ENCODE data around the gene GPATCH1.
A peak's percentile ranks its signal among the peaks of the same experiment; 100 is the strongest.

The GPATCH1 gene

DNA sequence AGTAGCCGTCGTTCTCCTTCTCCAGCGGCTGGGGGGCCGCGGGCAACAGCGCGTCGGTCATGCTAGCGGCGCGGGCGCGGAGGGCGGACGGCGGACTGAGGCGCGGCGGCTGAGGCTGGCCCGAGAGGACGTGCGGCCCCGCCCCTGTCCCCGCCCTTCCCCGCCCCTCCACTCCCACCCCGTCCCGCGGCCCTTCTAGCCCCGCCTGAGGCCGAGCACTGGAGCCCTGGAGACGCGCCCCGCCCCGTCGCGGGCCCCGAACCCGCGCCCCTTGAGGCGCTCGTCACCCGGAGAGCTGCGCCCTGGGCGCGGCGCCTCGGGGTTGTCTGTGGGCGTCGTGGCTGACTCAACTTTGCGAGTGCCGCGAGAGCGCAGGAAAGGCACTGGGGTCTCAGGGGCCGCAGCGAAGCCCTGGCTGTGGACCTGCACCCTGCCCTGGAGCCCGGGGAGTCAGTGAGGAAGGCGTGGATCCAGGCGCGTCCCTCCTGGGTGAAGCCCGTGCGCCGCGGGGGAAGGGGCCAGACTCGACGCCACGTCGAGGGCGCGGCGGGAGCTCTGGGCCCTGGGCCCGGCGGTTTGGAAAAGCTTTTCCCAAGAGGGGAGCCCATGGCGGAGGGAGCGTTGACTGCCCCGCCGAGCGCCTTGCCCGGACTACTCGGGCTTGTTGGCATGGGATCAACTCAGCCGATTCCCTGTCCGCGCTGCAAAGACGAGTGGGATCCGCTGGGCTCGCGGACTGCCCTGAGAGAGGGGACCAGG, 16.0 kb upstream of the GPATCH1 start, which contains the start of gene RHPN2:
Gene RHPN2 (minus strand): TSS at position 97 of the 759 bp plus-strand sequence. CDS start 36 bp downstream, at position 61.
- peak; percentile 81 for DNase-seq

DNA sequence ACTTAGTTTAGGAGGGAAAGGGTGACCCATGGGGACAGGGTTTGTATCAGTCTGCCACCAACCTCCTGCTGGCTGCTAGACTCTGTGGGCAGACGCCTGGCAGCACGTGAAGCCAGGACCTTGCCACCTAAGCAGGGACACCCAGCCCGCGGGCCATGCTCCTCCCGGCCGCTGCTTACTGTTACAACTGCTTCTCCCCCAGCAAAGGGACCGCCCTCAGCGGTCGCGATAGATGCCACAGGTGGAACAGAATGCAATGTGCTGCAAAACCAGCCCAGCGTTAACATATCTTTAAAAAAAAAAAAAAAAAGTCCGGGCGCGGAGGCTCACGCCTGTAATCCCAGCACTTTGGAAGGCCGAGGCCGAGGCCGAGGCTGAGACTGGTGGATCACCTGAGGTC, 14.4 kb upstream of the GPATCH1 start:
- DNase-seq, result no peak

DNA sequence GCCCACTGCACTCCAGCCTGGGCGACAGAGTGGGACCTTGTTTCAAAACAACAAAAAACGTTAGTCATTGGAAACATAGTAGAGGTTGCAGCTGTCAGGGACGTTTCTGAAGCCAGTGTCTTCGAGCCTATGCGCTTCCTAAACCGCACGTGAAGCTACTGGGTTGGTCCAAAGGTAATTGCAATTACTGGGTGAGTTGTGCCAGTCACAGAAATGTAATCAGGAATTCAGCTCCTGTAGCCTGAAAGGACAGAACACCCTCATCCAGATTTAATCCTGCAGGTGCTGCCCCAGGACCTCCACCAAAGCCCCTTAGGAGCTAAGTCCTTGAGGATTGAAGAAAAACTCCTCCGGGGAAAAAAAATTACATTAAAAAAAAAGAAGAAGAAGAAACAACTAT, 13.9 kb upstream of the GPATCH1 start:
- no peak for DNase-seq

DNA sequence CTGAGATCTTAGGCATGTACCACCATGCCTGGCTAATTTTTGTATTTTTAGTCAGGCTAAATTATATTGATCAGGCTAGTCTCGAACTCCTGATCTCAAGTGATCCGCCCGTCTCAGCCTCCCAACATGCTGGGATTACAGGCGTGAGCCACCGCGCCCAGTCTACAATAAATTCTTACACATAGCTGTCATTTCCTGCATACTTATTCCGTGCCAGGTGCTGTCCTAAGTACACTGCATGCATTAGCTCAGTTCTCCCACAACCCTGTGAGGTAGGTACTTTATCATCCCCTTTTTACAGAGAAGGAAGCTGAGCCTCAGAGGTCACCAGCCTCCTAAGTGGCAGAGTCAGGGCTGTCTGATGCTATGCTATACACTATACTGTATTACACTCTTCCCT, 9.1 kb upstream of the GPATCH1 start:
- DNase-seq, result no peak

DNA sequence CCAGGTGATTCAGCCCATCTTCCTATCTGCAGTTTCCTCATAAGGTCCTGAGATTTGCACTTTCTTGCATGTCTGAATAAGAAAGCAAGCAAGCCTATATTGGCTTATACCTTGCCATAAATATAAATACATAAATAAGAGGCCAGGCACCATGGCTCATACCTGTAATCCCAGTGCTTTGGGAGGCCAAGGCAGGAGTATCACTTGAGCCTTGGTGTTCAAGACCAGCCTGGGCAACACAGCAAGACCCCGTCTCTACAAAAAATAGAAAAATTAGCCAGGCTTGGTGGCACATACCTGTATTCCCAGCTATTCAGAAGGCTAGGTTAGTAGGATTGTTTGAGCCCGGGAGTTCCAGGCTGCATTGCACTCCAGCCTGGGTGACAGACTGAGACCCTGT, 5.5 kb upstream of the GPATCH1 start:
- no peak for DNase-seq

DNA sequence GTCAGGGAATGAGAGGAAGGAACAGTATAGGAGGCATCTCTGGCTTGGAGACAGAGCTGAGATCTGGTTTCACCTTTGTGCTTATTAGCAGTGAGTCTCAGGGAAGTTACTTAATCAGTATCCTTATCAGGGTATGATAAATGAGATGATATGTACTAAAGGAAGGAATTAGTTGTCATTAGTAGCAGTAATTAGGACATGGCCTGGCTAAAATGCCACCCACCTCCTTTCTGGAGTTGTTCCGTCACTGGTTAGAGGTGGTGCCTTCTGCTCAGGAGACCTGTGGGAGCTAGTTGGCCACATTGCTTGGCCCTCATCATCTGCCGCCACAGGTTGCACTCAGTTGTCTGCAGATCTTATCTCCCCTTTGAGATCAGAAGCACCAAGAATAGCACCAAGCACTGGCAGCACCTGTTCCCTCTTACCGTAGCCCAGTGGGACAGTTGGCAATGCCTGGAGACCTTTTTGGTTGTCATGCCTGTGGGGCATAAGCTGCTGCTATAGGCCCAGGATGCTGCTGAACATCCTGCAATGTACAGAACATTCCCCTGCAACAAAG, 4.7 kb downstream of the GPATCH1 start:
- DNase-seq, result no peak

DNA sequence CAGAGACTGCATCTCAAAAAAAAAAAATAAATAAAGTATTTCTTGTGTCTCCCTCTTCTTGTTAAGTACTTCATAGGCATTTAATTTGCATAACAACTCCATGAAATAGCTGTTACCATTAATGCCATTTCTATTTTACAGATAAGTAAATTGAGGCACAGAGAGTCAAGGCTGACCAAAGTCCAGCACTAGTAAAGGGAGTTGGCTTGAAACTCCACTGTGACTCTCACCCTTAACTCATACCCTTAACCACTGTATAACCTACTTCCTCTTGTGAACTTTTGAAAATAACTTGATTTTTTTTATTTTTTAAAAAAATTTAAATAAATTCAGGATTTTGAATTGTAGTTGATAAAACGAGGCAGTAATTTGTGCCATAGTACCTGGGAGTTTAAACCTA, 6.0 kb downstream of the GPATCH1 start:
- no peak for DNase-seq

DNA sequence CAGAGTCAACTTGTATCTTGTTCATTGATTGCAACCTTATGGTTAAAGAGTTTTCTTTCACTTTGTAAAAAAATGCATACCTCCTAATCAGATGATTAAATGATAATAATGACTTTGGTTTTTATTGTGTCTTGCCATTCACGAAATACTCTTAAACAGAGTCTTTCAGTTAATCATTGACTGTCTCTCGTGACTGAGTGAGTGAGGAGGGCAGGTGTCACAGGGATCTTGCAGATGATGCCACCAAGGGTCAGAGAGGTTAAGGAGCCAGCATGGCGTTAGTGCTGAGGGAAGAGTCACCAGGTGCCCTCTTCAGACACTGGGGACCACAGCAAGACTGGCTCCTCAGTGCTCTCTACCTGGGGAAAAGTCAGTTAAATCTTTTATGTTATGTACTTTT, 8.0 kb downstream of the GPATCH1 start:
- no peak for DNase-seq

DNA sequence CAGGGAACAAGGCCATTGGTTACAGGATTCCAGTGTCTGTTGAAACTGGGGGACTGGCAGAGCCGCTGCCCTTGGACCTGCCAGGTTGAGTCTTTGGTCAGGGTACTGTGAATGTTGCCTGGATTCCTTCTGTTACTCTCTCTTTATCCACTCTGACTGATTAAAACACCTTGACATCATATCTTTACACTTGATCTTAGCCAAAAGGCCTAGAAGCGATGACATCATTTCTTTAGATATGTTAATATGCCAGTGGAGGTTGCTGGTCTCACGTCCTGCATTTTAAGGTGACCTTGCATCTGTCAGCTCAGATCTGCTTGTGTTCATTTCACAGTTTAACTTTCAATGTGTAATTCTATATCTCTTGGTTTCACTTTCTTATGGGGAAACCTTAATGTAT, 9.2 kb downstream of the GPATCH1 start:
- DNase-seq, result no peak

DNA sequence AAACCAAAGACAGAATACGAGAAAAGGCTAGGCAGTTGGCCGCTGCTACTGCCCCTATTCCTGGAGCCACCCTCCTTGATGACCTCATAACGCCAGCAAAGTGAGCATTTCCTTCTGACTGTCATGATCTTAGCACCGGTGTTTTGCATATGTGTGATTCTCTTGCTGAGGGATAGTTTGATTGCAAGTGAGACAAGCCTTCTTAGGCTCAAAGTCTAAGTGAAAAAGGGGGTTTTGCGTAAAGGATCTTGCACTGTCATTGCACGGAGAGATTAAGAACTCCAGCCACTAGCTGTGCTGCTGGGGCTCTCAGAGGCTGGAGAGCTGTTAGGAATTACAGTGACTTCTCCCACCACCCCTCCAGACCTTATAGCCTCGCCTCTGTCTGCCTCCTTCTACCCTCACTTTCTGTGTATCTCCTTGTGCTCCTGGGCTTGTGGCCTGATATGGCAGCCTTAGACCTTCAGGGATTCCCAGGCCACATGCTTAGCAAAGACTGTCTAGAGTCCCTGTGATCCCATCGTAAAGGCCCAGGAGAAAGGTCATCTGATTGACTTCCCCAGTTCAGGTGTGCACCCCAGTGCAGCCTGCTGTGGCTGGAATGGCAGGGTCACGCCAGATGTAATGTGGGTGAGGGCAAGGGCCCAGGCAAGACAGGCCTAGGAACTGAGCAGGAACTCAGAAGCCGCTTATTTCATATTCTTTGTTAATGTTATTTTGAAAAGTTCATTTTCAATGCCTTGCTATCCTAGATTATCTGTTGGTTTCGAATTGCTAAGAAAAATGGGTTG, 12.6 kb downstream of the GPATCH1 start:
- DNase-seq, result no peak

DNA sequence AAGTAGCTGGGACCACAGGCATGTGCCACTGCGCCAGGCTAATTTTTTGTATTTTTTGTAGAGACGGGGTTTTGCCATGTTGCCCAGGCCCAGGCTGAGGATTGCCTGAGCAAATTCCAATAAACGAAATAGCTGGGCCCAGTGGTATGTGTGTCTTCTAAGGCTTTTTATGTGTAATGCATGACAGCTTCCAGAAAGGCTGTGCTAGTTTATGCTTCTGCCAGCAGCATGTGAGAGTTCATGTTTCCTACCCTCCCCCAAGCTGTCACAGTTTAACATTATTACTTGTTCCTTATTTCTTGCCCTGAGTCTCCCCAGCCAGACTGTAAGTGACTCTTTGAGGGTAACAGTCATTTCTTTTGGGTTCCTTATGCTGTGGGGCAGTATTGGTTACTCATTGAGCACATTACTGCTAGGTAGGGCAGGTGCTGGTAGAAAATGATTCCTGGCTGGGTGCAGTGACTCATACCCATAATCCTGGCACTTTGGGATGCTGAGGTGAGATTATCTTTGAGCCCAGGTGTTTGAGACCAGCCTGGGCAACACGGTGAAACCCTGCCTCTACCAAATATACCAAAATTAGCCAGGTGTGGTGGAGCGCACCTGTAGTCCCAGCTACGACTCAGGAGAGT, 13.6 kb downstream of the GPATCH1 start:
- no peak for DNase-seq

DNA sequence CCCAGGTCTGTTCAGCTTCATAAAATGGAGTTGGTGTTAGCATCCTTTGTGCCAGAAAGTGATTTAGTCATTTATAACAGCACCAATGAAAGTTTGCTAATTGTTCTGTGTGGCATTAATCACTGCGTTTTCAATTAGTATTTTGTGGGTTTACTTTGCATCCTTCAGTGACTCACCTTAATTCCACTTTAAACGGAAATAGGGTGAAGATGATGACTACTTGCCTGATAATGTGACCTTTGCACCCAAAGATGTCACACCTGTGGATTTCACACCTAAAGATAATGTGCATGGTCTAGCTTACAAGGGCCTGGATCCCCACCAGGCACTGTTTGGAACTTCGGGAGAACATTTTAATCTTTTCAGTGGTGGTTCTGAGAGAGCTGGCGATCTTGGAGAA, 15.0 kb downstream of the GPATCH1 start:
- no peak for DNase-seq

DNA sequence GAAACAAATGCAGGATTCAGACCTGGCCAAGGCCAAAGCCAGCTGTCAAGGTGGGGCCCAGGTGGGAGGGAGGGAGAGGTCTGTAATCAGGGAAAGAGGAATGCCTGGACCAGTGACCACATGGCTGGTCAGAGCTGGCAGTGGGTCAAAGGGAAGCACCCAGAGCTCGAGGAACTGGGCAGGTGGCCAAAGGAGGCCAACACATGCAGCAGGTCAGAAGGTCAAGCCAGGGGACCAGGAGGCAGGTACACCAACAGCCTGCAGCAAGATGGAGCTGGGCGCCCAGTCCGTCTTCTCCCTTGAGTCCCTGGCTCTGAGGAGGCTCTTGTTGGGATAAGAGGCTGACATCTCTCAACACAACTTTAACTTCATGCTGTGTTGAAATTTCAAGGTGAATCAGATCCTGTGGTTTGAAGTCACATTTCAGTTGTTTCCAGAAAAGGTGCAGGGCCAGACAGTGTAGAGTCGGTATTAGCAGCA, 17.1 kb downstream of the GPATCH1 start:
- no peak for DNase-seq

DNA sequence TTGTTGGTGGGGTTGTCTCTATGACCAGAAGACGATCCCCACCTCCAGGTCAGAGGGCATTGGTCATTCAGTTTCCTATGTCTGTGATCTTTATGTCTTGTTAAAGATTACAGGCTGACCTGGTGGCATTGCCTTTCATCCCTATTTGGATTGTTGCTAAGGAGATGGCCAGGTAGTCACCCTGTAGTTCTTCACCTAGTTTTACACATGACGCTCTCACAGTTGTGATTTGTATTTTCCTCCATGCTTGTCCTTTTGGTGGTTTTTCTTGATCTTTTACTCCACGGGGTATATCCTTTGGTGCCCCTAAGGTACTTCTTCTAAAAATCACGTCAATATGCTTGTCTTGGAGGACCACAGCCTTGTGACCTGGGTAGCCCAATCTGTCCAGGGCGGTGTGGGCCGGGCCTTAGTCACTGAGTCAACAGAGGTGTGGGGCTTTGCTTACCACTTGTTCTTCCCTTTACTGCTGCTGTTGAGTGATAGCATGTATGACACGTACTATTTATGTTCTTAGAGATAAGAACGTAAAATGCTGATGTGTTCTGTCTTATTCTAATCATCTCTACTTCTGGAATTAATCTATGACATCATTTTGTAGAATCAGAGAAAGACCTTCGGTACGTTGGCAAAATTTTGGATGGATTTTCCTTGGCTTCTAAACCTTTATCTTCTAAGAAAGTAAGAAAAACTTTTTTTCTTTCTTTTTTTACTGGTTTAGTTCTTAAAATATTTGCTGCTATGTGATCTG, 20.1 kb downstream of the GPATCH1 start:
- no peak for DNase-seq

DNA sequence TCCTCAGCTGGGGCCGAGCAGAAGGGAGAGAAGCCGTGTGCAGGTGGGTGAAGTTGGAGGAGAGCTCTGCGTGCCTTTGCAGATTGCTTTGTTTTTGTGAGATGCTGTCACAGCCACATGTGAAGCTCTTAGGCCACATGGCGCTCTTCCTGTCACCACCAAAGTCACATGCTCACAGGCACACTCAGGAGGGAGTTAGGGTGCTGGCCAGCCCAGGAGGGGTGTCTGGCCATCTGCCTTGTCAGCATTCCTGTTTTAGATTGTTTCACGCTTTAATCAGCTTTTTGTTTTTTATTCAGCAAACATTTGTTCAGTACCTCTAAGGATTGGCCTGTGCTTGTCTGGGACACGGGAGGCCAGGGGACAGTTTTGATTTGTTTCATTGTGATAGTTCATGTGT, 21.9 kb downstream of the GPATCH1 start:
- DNase-seq, result no peak

DNA sequence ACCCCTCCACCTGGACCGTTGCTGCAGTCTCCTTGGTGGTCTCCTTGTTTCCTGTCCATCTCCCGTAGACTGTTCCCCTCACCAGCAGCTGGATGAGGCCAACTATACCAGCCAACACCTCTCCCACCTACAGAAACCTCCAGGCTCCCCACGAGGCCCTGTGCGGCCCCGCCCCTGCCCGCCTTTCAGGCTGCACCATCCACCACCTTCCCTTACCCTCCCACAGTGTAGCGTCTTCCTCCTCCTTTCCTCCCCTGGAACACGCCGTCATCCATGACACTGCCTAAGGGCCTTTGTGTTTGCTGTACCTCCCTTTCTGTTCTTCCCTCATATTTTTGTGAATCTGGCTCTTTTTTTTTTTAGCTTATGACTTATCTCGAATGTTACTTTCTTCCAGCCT, 27.2 kb downstream of the GPATCH1 start:
- DNase-seq, result no peak

DNA sequence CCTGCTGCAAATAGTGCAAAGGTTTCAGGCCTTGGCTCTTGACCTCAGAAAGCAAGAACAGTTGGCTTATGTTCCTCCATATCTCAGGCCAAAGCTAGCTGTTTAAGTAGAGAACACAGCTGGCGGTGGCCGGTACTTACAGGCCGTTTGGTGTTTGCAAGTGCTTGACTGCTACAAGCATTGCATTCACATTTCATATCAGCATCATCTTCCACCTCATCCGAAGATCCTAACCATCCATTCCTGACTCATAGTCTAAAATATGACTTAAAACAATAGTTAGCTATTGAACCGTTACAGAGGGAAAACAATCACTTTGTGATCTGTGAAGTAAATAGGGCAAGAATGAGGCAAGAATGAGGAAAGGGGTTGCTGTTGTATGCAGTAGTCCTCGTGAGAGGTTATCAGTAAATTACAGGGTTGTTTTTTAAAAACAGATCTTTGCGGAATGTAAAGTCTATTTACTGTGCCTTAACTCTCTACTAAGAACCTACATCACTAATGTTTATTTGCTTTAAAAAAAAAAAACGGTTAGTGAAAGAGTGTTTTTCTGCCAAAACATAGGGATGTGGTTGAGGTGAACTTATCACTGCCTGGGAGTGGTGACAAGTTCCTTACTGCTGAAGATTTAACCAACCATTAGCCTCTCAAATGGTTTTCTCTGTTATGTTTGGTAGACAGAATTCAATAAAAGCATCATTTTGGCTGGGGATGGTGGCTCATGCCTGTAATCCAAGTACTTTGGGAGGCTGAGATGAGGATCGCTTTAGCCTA, 29.3 kb downstream of the GPATCH1 start:
- no peak for DNase-seq

DNA sequence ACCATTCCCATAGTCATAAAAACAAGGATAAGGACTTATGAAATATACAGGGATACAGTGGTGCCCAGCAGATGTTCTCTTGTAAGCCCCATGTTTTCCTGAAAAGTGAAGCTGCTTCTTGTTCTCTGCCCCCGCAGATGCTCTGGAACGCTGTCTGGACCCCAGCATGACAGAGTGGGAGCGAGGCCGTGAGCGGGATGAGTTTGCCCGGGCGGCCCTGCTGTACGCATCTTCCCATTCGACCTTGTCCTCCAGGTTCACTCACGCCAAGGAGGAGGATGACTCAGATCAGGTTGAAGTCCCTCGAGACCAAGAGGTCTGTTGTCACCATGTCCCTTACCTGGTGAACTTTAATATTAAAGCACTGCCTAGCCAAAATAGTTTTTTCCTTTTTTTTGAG, 30.6 kb downstream of the GPATCH1 start:
- no peak for DNase-seq

DNA sequence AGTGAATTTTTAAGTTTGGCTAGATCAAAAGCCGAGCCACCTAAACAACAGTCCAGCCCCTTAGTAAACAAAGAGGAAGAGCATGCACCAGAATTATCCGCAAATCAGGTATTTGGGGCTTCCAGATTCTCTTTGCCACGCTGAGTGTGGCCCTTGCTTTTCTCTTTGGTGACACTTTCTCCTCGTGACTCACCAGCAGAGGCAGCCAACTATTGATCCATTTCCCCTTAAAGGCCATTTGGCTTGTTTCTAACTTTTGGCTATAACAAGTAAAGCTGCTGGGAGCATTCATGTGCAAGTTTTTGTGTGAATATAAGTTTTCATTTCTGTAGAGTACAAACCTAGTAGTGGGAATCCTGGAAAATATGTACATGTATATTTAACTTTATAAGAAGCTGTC, 33.3 kb downstream of the GPATCH1 start:
- DNase-seq, result no peak

DNA sequence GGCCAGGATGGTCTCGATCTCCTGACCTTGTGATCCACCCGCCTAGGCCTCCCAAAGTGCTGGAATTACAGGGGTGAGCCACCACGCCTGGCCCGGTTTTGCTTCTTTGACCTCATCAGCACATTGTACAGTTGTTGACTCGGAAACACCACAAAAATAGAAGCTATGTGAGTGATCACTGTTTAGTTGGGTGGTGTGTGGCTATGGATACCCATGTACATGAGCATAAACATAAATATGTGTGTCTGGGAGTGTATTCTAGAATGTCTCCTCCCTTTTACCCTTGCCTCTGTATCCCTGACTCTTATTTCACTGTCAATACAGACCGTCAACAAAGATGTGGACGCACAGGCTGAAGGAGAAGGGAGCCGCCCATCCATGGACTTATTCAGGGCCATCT, 36.5 kb downstream of the GPATCH1 start:
- no peak for DNase-seq

DNA sequence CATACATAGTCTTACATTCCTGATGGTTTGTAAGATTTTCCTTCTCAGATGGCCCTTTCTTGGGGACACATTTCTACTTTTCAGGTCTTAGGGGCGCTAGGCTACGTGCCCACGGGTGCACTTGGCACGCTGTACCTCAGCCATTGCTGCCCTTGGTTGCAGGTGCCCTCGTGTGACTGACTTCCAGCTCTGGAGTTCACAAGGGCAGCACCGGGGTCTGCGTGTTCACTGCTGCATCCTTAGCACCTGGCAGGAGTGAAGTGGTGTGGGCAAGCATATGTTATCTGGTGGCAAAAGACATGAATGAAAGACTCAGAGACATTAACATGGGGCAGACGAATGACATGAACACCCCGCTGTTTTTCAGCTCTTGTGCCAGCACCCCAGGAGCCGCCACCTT, 37.7 kb downstream of the GPATCH1 start:
- DNase-seq, result no peak
